Measurements from ENCODE around the gene BCL10.
A peak's percentile ranks its signal among the peaks of the same experiment; 100 is the strongest.

The BCL10 gene

DNA sequence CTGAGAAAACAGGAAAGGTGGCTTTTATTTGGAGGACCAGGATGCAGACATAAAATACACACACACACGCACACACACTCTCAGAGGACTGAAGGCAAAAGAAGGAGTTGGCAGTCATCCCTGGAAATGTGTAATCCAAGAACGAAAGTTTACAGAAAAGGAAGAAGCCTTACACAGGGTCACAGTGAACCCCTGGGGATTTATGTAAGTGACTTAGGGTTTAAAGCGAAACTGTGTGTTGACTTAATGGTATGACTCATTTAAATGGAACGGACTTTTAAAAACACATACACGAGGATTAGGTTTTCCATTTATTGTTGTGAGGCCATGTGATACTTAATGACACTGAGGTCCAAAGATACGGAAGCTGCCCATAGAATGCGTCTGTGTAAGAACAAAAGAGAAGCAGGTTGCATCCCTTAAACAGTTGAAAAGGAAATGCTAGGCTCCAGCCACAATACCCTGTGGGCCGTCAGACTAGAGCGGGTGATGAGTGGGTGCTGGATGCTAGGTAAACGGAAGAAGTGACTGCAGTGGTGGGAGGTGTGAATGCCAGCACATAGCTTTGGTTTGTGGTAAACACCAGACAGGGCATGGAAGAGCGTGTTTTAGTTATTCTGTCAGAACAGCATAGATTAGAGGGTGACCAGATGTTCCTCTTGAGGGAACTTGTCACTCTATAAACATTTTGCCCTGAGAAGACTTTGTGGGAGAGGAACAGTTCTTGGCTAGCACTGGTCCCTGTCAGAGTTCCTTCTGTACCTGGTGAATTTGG lies 21.6 kb upstream of the BCL10 start:
- DNase-seq (ENCODE audit: low read depth) = peak; percentile 98

DNA sequence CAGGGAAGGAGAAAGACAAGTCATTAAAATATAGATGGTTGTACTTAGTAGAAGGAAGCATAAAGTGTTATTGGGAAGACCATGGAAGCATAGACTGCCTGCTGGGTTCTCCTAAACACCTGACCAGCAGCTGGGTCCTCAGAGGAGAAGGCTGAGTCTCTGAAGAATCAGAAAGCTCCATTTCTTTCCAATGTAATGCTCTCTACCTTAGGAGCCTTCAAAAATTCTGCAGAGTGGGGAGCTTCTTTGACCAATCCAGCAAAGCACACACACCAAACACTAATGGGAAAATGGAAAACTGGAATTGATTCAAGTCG lies 21.1 kb upstream of the BCL10 start:
- DNase-seq (ENCODE audit: low read depth) = no peak

DNA sequence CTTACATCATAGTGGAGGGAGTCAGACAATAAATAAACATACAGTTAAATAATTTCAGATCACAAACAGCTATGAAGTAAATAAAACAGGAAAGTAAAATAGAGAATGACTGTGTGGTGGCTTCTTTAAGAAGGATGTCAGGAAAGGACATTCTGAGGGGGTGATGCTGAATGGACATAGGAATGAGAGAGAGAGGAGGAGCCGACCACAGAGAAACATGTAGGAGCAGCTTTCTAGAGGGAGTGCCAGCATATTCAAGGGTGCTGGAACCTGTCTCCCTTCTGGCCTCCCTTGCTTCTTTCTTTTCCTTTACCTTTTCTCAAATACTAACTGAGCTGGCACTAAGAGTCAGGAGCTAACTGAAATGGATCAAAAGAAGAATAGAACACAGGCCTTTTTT lies 20.5 kb upstream of the BCL10 start:
- DNase-seq (ENCODE audit: low read depth) = no peak

- no peak for DNase-seq (ENCODE audit: low read depth)
These were observed 19.2 kb upstream of the BCL10 start for GRCh38 chr1:85295654-85296053.

DNA sequence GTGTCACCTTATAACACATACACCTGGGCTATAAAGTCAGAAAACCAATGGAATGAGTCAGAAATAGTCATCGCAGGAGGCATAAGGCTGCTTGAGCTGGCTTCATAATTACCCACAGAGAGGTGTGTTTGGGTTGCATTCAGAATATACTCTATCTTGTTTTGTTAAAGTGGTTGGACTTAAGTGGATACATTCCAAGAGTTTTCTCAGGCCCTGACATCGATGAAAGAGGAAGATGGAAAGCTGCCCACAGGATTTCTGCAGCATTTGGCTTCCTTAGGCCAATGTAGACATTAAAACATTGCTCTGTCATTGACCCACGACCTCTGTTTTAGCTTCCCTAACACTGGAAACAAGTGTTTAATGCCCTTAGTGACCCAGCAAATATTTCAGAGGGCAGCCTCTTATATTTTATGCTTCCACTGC lies 18.6 kb upstream of the BCL10 start:
- no peak for DNase-seq (ENCODE audit: low read depth)

DNA sequence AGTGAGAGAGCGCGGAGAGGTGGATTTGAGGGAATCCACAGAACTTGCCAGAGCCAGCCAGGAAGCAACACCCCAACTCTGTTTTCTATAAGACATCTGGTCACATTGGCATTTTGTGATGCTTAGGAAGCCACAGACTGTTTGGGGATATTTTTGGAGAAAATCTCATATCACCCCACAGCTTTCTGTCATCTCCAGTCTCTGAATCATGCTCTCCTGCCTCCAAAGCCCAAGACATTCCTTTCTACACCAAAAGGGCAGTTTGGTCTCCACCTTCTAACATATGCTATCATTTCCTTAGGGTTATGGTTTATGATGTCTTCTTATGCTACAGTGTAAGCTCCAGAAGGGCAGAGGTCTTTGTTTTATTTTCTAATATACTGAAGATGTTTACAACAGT lies 14.4 kb upstream of the BCL10 start:
- no peak for DNase-seq (ENCODE audit: low read depth)

GRCh38 chr1:85289848-85290335 lies 13.5 kb upstream of the BCL10 start:
- no peak for DNase-seq (ENCODE audit: low read depth)

DNA sequence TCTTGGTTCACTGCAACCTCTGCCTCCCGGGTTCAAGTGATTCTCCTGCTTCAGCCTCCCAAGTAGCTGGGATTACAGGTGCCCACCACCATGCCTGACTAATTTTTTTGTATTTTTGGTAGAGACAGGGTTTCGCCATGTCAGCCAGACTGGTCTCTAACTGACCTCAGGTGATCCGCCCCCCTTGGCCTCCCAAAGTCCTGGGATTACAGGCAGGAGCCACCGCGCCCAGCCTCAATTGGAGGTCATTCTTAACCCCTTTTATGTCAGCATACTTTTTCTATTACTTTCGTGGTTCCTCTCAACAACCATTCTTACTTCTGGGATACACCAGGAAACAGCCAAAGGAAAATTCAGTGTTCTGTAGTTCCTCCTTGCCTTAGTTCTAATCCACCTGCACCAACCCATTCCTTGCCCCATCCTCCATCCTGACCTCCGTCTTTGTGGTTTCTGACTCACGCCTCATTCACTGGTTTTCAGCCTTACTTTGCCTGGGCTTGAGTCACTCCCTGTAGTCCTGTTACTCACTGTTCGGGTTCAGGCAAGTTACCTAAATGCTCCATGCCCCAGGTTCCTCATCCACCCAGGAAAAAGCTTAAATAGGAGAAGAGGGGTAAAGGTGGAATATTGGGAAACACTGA lies 12.9 kb upstream of the BCL10 start:
- DNase-seq (ENCODE audit: low read depth) = peak; percentile 86

DNA sequence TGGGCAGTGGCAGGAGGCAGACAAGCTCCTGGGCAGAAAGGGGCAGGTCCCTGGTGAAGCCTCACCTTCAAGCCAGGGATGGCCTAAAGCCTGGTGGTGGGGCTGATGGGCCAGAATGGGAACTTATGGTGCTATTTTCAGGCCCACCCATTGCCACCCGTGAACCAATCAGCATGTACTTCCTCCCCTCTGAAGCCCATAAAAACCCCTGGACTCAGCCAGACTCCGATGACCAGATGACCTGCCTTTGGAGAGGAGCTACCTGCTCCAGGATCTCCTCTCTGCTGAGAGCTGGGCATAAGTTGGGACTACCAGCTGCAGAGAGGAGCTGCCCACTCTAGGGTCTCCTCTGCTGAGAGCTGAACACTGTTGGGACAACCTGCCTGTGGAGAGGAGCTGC lies 7.8 kb upstream of the BCL10 start:
- DNase-seq (ENCODE audit: low read depth) = no peak

DNA sequence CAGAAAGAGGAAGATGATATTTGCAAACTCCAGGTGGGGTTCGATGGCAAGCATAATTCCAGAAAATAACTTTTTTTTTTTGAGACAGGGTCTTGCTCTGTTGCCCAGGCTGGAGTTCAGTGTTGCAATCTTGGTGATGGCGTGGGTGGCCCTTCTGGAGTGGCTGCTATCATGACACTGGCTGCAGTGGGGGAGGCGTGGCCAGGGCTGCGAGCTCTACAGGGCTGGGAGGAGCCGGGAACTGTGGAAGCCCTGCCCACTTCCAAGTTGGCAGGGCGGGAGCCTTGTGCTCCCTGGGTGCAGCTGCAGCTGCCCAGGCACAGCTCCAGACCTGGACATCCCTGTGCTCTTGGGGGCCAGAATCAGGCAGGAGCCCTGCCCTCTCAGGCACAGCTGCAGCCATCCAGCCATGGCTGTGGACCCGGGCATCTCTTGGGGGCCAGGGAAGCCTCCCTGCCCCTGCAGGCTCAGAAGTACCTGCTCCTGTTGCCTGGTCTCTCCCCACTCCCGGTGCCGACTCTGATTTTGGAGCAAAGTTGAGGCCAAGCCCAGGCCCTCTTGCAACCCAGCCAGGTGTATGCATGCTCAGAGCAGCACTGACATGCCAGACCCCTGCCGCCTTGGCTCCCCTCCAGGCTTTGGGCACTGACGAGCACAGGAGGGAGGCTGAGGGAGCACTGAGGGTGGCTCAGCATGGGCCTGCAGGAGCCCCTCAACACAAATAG lies 7.2 kb upstream of the BCL10 start:
- DNase-seq (ENCODE audit: low read depth) = no peak

- no peak for DNase-seq (ENCODE audit: low read depth)
These were observed 6.0 kb upstream of the BCL10 start for GRCh38 chr1:85282424-85282823.

- DNase-seq (ENCODE audit: low read depth) = no peak
These were observed 4.2 kb upstream of the BCL10 start for GRCh38 chr1:85280636-85281035.

DNA sequence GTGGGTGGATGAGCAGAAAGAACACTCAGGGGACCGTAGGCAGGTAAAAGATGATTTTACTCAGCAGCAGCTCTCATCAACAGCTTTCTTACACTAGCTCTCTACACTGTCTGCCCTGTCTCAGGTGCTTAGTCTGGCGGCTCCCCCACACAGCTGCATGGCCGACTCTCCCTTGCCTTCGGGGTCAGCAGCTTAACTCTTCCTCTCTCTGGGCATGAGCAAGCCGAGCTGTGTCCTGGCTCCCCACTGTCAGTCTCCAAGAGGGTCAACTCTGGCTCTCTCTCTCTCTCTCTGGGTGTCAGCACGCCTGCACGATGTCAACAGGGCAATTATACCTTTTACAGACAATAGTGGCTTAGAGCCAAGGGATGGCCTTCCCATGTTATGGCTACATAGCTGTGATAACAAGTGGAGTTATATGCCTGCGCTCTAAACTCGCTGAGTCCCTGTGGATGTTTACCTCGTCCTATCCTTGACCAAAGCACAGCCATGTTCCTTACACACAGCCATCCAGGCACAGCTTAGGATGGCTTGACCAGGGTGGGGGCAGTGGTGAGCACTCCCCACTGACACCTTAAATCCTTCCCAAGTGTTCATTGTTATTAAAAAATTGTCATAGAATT lies 3.1 kb upstream of the BCL10 start:
- no peak for DNase-seq (ENCODE audit: low read depth)

DNA sequence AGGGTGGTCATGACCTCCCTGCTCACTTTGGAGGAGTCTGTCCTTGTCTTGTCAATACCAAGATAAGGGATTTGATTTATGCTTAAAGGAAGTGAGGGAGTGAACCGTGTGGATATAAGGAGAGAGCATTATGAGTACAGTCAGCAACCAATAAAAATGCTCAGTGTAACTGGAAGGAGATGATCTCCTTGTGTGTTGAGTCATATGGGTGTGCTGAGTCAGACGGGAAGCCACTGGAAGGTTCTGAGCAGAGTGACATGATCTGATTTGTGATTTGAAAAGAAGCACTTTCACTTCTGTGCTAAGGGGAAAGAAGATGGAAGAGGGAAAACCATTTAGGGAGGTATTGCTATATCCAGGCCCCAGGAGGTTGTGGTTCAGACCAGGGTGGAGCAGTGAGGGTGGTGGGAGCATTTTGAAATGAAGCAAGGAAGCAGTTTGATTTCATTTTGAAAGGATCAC lies 2.5 kb upstream of the BCL10 start:
- DNase-seq (ENCODE audit: low read depth) = peak; percentile 95

DNA sequence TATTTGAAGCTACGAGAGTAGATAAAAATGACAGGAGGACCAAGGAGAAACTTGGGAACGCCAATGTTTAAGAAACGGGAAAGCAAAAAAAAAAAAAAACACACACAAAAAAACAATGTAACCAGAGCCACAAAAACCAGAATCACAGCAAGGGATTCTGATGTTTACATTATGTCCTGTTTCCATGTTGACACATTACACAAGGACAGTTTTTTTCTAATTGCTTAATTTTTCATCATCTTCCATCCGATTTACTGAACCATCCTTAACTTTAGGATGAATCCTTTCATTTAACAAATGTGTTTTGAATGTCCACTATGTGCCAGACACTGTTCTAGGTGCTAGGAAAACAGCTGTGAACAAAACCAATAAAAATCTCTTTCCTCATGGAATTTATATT lies 1.4 kb upstream of the BCL10 start:
- no peak for DNase-seq (ENCODE audit: low read depth)

GRCh38 chr1:85276978-85277639 lies 677 bp upstream of the BCL10 start:
- no peak for DNase-seq (ENCODE audit: low read depth)

DNA sequence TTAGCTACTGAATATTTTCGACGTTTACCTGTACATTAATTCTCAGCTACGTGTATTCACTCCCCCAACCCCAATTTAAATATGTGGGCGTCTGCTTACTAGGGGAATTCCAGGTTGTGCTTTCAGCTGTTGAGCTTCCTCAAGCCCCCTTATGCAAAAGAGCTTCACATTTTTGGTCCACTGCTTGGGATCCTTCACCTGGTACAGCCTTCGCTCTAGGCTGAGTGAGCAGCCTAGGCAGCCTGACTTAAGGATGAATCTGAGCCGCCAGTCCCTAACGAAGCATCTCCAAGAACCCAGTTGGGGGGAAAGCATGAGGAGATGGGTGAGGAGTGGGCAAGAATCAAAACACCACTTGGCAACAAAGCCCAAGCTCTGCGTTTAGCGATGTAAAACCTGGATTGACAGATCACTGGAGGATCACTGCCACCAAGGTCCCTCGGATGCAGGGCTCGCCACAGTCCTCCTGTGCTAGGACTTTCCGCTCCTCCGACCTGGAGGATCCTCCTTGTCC lies 674 bp downstream of the BCL10 start:
- no peak for DNase-seq (ENCODE audit: low read depth)

- peak; percentile 77 for DNase-seq (ENCODE audit: low read depth)
These were observed 1.4 kb downstream of the BCL10 start for GRCh38 chr1:85274969-85275453.

- DNase-seq (ENCODE audit: low read depth) = no peak
These were observed 3.0 kb downstream of the BCL10 start for GRCh38 chr1:85273397-85273796.

DNA sequence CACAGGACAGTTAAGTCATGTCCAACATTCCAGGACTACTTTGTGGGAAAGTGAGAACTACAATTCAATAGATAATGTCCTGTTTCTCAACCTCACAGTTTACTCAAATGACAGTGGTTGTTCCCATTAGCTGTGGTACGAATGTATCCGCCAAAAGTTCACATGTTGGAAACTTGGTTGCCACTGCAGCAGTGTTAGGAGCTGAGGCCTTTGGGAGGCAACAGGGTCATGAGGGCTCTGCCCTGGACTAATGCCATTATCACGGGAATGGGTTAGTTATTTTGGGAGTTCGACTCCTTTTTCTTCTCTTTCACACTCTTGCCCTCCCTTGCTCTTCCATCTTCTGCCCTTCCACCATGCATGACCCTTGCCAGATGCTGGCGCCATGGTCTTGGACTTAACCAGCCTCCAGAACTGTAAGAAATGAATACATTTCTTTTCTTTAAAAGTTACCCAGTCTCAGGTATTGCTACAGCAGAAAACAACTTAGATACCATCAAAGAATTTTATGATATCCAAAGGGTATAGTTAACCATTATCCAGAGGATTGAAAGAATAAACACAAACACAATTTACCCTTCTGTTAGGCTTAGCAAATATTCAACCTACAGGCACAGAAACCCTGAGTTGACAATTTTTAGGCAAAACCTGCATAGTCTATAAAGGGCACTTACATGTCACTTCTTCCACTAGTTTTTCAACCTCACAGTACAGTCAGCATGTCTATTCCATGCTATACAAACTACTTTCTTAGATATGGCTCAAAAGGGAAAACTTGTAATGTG lies 7.4 kb downstream of the BCL10 start:
- no peak for DNase-seq (ENCODE audit: low read depth)

DNA sequence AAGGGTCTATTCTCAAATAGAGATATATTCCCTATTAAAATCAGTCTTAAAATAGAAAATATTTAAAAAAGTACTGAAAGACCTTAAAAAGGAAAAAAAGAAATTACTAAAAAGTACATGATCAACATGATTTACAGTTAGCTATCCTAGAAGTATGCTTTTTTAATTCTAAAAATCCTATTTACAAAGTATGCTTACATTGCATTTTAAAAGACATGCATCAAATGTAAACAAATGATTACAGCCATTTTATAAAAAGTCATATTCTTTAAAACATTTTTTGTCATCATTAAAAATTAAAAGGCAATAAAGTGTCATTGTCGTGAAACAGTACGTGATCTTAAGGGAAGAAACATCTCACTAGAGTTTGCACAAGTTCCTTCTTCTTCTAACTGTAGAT lies 9.1 kb downstream of the BCL10 start:
- no peak for DNase-seq (ENCODE audit: low read depth)
